ENCODE measurements around the gene DYSF. TPM values are rescaled to one million over a fixed set of nuclear protein-coding genes. Genes with fewer than 3 reads are reported as not detected.

Gene DYSF
- total RNA-seq, 1 donor: 0.18 TPM

- no peak for TF ChIP-seq CTCF (IDR thresholded peaks at IDR 0.05; ENCODE audit: insufficient read depth, low read length)
- no peak overlapping the region for H3K4me3 ChIP-seq (ENCODE audit: low read depth, low read length)
- DNase-seq (ENCODE audit: low read depth): no peak
Observed at GRCh38 chr2:71612581-71613402, 159.4 kb downstream of the DYSF start.

- TF ChIP-seq CTCF (IDR thresholded peaks at IDR 0.05; ENCODE audit: insufficient read depth, low read length): no peak
- H3K4me3 ChIP-seq (ENCODE audit: low read depth, low read length): no peak overlapping the region
- no peak for DNase-seq (ENCODE audit: low read depth)
Observed at GRCh38 chr2:71613403-71613952, 160.1 kb downstream of the DYSF start.

- no peak for TF ChIP-seq CTCF (IDR thresholded peaks at IDR 0.05; ENCODE audit: insufficient read depth, low read length)
- no peak overlapping the region for H3K4me3 ChIP-seq (ENCODE audit: low read depth, low read length)
Observed at GRCh38 chr2:71613953-71614925, 160.9 kb downstream of the DYSF start.

GRCh38 chr2:71614976-71615766, 161.8 kb downstream of the DYSF start:
- TF ChIP-seq CTCF (IDR thresholded peaks at IDR 0.05; ENCODE audit: insufficient read depth, low read length): no peak
- DNase-seq (ENCODE audit: low read depth): peak; percentile 81

More at GRCh38 chr2:71613953-71614925, 160.9 kb downstream of the DYSF start:
- DNase-seq (ENCODE audit: low read depth): no peak

GRCh38 chr2:71615767-71616730, 162.7 kb downstream of the DYSF start:
- no peak overlapping the region for H3K4me3 ChIP-seq (ENCODE audit: low read depth, low read length)
- DNase-seq (ENCODE audit: low read depth): no peak
- TF ChIP-seq CTCF (IDR thresholded peaks at IDR 0.05; ENCODE audit: insufficient read depth, low read length): no peak

More at GRCh38 chr2:71614976-71615766, 161.8 kb downstream of the DYSF start:
- no peak overlapping the region for H3K4me3 ChIP-seq (ENCODE audit: low read depth, low read length)

Data from fibroblast of the aortic adventitia (primary cell).